SK-N-SH treated with all-trans-retinoic acid at 6 μM for 48 hours (cell line): Measurements from ENCODE around the gene GAK.

Source experiments
- ISL1 ChIP-seq: fragments of 250-450 bp; sonication (Bioruptor Pico); IDR thresholded peaks from 2 replicates; pipeline ENCODE4 v2.1.2; 2022; ENCODE audit warnings: mild to moderate bottlenecking, moderate library complexity
- PPARA ChIP-seq: fragments of 250-450 bp; sonication (Bioruptor Pico); IDR thresholded peaks from 2 replicates; pipeline ENCODE4 v1.5.0; 2020; ENCODE audit warnings: mild to moderate bottlenecking, borderline replicate concordance
- RARB ChIP-seq: fragments of 250-450 bp; sonication (Bioruptor Pico); IDR thresholded peaks from 2 replicates; pipeline ENCODE4 v1.8.0; 2021; ENCODE audit warnings: mild to moderate bottlenecking, moderate library complexity
- SNAI2 ChIP-seq: fragments of 250-450 bp; sonication (Bioruptor Pico); IDR thresholded peaks from 2 replicates; pipeline ENCODE4 v1.5.0; 2020; ENCODE audit warnings: mild to moderate bottlenecking, moderate library complexity
- TSHZ2 ChIP-seq: fragments of 250-450 bp; sonication (Bioruptor Pico); IDR thresholded peaks from 2 replicates; pipeline ENCODE4 v1.5.0; 2020; ENCODE audit warnings: mild to moderate bottlenecking, moderate library complexity
- ZNF70 ChIP-seq: fragments of 450-650 bp; formaldehyde crosslinking; IDR thresholded peaks from 2 replicates; pipeline ENCODE4 v1.5.0; 2020; ENCODE audit warnings: mild to moderate bottlenecking, moderate library complexity

DNA sequence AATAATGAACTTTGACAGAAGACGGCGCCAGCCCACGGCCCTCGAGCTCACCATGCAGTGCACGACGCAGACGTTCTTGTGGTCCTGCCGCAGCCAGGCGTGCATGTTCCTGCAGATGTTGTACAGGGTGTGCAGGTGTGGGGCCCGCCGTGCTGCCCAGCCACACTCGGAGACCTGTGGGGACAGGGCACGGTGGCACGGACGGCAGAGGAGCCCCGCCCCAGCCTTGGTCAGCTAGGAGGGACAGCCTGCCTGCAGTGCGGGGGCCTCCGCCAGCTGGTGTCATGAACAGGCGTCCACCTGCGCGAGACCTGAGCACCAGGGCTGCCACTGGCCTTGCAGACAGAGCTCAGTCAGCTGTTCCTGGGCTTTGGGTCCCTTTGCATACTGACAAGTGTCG is 49.5 kb downstream of the GAK start:
- no peak for TF ChIP-seq RARB (CRISPR knock-in tag)
- no peak for TF ChIP-seq PPARA (CRISPR knock-in tag)
- TF ChIP-seq ZNF70 (CRISPR knock-in tag): no peak
- no peak for TF ChIP-seq TSHZ2 (CRISPR knock-in tag)
- no peak for TF ChIP-seq SNAI2
- TF ChIP-seq ISL1 (CRISPR knock-in tag): no peak
